Naive thymus-derived CD8-positive, alpha-beta T cell (primary cell): ENCODE results near the gene USO1. TPM values are rescaled to one million over a fixed set of nuclear protein-coding genes. Genes with fewer than 3 reads are reported as not detected.
"Not testable (repeated sequence)": the region's sequence is repeated elsewhere in the genome, so short reads cannot be mapped to it uniquely, and the experiment has no call there.

Experiments
- ATAC-seq, 2 donors: fragments of 150-1000 bp; cut with Tn5 transposase in 1 of 2; sonication (Bioruptor Pico), chemical (Tn5 transposase) in 1 of 2; 1 replicate in 1 of 2; 2 replicates in 1 of 2; pipeline ENCODE4 v1.10.0; 2021; ENCODE audit warnings: mild to moderate bottlenecking in 2 of 2, moderate library complexity in 2 of 2
- POLR2A ChIA-PET: fragments of 350-600 bp; sonication (Branson Sonifier 250); formaldehyde crosslinking; loops from one replicate; lab custom pipeline; 2021; ENCODE audit warnings: antibody characterized with exemption; lab: Charles Lee
- DNase-seq, 10 donors: peaks; one replicate each; pipeline versions ENCODE4 v3.0.0 to v3.0.0-alpha.2; 2020 to 2022
- H3K27ac Mint-ChIP-seq, 10 donors: one replicate each; pipeline ENCODE4 v1.8.0; 2020 to 2022; ENCODE audit warnings: mild to moderate bottlenecking in 10 of 10, mixed read lengths in 10 of 10, moderate library complexity in 4 of 10, inconsistent platforms in 1 of 10
- H3K27me3 Mint-ChIP-seq, 5 donors: one replicate each; pipeline ENCODE4 v1.8.0; 2021 to 2022; ENCODE audit warnings: mixed read lengths in 5 of 5
- H3K36me3 Mint-ChIP-seq, 3 donors: one replicate each; pipeline ENCODE4 v1.8.0; 2020 to 2022; ENCODE audit warnings: mixed read lengths in 3 of 3, mild to moderate bottlenecking in 2 of 3, inconsistent platforms in 1 of 3
- H3K4me1 Mint-ChIP-seq, 4 donors: one replicate each; pipeline ENCODE4 v1.8.0; 2021 to 2022; ENCODE audit warnings: mixed read lengths in 4 of 4
- H3K4me3 Mint-ChIP-seq, 10 donors: one replicate each; pipeline ENCODE4 v1.8.0; 2020 to 2022; ENCODE audit warnings: mild to moderate bottlenecking in 10 of 10, mixed read lengths in 10 of 10, moderate library complexity in 6 of 10, inconsistent platforms in 1 of 10
- H3K9me3 Mint-ChIP-seq, 9 donors: one replicate each; pipeline ENCODE4 v1.8.0; 2020 to 2022; ENCODE audit warnings: mixed read lengths in 9 of 9, mild to moderate bottlenecking in 3 of 9, inconsistent platforms in 1 of 9, moderate library complexity in 1 of 9
- polyA plus RNA-seq, 3 donors: library from polyadenylated mRNA; unstranded; fragments of 300-500 nt; fragmentation: Illumina TruSeq; gene quantifications; one replicate each; pipeline ENCODE4 v1.2.3, GENCODE V29; 2021
- total RNA-seq, 8 experiments: library from RNA in 2 of 8; stranded (reverse) in 2 of 8; gene quantifications; one replicate each; pipeline ENCODE4 v1.2.3 and lab custom pipeline; 2021 to 2026

USO1 gene
- total and polyA plus RNA-seq, 5 experiments from 2014 or later: 22.0 to 36.6 (median 26.5) TPM

DNA sequence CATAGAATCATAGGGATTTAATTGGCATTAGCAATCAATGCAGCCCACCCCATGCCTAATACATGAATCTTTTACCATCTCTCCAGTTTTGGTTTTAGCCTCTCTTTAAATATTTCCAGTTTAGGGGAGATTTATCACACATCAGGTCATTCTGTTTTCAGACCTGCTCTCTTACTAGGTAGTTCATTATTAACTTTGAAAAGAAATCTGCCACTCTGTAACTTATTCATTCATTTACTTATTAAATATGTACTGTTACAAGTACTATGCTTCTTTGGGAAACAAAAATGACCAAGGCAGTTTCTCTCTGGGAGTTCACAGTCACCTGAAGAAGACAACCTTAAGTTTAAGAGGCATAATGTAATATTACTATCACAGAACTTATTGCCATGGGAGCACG lies 62.1 kb downstream of the USO1 start:
- Mint-ChIP-seq H3K27ac (no peak overlapping the region), H3K36me3 (peaks cover 0 to 80% (median 14%) of the 10 kb centered on the region in 3 donors), H3K9me3 (no peaks in the 10 kb centered on the region), H3K27me3 (no peaks in the 10 kb centered on the region), H3K4me3 (no peak overlapping the region), H3K4me1 (peaks cover 0 to 1% (median 0%) of the 10 kb centered on the region in 4 donors)
- DNase-seq (no peak), ATAC-seq (no peak)
- POLR2A ChIA-PET: no interaction called here

DNA sequence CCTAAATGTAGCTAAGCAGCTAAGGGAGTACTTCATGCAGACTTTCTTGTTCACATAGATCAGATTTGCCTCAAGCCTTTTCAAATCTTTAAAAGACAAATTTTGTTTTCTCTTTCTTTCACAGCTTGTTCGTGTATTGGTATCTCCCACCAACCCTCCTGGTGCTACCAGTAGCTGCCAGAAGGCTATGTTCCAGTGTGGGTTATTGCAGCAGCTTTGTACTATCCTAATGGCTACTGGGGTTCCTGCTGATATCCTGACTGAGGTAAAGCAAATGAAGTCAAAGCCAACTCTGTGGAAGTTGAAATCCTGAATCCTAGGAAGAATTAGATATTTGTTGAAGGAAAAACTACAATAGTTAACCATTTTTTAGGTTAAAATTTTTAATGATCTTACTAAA lies 62.6 kb downstream of the USO1 start:
- H3K27ac Mint-ChIP-seq: peak overlapping the region in 1 of 10 donors; percentile 75
- H3K27me3 Mint-ChIP-seq: no peaks in the 10 kb centered on the region
- H3K36me3 Mint-ChIP-seq: peaks cover 0 to 79% (median 14%) of the 10 kb centered on the region in 3 donors
- H3K4me3 Mint-ChIP-seq: no peak overlapping the region
- POLR2A ChIA-PET: no interaction called here
- no peaks in the 10 kb centered on the region for H3K9me3 Mint-ChIP-seq
- no peak for DNase-seq
- peaks cover 0 to 1% (median 0%) of the 10 kb centered on the region in 4 donors for H3K4me1 Mint-ChIP-seq
- no peak for ATAC-seq

DNA sequence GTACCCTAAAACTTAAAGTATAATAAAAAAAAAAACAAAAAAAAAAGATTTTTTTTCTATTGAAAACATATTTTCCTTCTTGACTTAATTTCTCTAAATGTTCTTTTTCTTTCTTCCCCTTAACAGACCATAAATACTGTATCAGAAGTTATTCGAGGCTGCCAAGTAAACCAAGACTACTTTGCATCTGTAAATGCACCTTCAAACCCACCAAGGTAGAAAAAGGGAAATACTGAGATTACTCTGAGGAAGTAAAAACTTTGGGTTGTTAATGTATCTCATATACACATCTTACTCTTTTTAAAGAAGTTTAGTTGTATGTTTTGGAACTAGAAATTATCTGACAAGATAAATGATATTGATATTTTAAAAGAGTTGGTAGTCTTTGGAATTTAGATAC lies 65.6 kb downstream of the USO1 start:
- H3K9me3 Mint-ChIP-seq: no peaks in the 10 kb centered on the region
- H3K4me1 Mint-ChIP-seq: peaks cover 0 to 1% (median 0%) of the 10 kb centered on the region in 4 donors
- no peak for ATAC-seq
- H3K27me3 Mint-ChIP-seq: no peaks in the 10 kb centered on the region
- no peak overlapping the region for H3K27ac Mint-ChIP-seq
- H3K36me3 Mint-ChIP-seq: peaks cover 0 to 76% (median 18%) of the 10 kb centered on the region in 3 donors
- no peak for DNase-seq
- H3K4me3 Mint-ChIP-seq: no peak overlapping the region
- POLR2A ChIA-PET: no interaction called here

DNA sequence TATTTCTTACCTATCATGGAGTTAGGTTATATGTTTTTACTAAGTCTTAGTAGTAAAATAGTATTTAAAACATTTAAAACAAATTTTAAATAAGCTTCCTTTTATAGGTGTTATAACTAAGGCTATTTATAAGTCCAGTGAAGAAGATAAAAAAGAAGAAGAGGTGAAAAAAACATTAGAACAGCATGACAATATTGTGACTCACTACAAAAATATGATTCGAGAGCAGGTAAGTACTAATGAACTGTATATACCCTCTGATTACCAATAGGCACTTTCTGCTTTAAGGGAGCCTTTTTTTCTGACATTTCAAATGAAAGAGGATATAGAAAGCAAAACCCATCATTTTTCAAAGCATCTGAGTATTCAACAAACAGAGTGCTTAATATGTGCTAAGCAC lies 76.6 kb downstream of the USO1 start:
- Mint-ChIP-seq H3K27me3 (no peaks in the 10 kb centered on the region), H3K4me1 (no peaks in the 10 kb centered on the region), H3K9me3 (no peaks in the 10 kb centered on the region), H3K4me3 (no peak overlapping the region), H3K36me3 (peaks cover 0 to 77% (median 23%) of the 10 kb centered on the region in 3 donors), H3K27ac (no peak overlapping the region)
- ATAC-seq (no peak), DNase-seq (no peak)
- POLR2A ChIA-PET: interaction anchor here (1.0 kb wide), 1 partner anchor 95 kb away, joined by 3 read pairs; no protein-coding TSS in a partner anchor

DNA sequence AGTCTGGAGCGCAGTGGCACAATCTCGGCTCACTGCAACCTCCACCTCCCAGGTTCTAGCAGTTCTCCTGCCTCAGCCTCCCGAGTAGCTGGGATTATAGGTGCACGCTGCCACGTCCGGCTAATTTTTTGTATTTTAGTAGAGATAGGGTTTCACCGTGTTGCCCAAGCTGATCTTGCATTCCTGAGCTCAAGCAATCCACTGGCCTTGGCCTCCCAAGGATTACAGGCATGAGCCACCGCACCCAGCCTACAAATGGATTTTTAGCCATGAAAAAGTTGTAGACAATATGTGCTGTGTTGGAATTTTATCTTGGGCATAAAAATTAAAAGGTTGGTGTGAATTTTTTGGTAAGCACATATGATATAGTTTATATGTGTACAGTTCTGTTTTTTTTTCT lies 81.7 kb downstream of the USO1 start:
- H3K36me3 Mint-ChIP-seq: peaks cover 0 to 82% (median 24%) of the 10 kb centered on the region in 3 donors
- H3K4me3 Mint-ChIP-seq, POLR2A ChIA-PET, H3K27me3 Mint-ChIP-seq, DNase-seq, H3K4me1 Mint-ChIP-seq, H3K27ac Mint-ChIP-seq, H3K9me3 Mint-ChIP-seq, ATAC-seq: not testable (repeated sequence)

DNA sequence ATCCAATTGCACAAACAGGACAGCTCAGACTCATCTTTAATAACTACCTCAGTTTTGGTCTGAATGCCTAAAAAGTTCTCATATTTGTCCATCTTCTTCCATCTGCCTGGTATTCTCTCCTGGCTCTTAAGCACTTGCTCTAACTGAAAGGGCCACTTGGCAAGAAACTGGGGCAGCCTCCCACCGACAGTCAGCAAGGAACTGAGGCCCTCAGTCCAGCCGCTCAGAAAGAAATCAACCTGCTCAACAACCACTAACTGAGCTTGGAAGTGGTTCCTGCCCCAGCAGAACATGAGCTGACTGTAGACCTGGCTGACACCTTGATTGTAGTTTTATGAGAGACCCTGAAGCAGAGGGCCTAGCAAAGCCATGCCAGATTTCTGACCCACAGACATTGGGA lies 93.5 kb downstream of the USO1 start:
- no peaks in the 10 kb centered on the region for H3K9me3 Mint-ChIP-seq
- H3K27ac Mint-ChIP-seq: peak overlapping the region in 1 of 10 donors; percentile 24
- H3K36me3 Mint-ChIP-seq: peaks cover 0 to 28% (median 18%) of the 10 kb centered on the region in 3 donors
- H3K4me1 Mint-ChIP-seq: peaks cover 0 to 5% (median 0%) of the 10 kb centered on the region in 4 donors
- POLR2A ChIA-PET: no interaction called here
- ATAC-seq (no peak), DNase-seq (no peak)
- no peak overlapping the region for H3K4me3 Mint-ChIP-seq
- no peaks in the 10 kb centered on the region for H3K27me3 Mint-ChIP-seq

DNA sequence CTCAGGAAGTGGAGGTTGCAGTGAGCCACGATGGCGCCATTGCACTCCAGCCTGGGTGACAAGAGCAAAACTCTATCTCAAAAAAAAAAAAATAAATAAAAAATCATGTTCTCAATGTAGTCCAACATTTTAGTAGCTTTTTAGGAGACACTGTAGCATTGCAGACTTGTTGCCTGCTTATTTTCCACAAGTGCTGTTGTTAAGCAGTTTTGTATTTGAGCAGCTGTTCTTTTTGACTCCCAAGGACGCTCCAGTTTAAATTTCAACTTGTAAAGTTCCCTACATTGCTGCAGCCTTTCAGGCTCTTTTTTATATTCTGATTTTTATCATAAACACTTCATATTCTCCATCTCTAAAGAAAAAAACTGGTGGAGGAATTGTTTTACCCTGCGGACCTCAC lies 94.7 kb downstream of the USO1 start:
- no peak overlapping the region for H3K27ac Mint-ChIP-seq
- peaks cover 0 to 19% (median 14%) of the 10 kb centered on the region in 3 donors for H3K36me3 Mint-ChIP-seq
- H3K4me1 Mint-ChIP-seq: peaks cover 0 to 5% (median 0%) of the 10 kb centered on the region in 4 donors
- DNase-seq (no peak), ATAC-seq (no peak)
- H3K9me3 Mint-ChIP-seq: no peaks in the 10 kb centered on the region
- no peak overlapping the region for H3K4me3 Mint-ChIP-seq
- POLR2A ChIA-PET: no interaction called here
- H3K27me3 Mint-ChIP-seq: no peaks in the 10 kb centered on the region

DNA sequence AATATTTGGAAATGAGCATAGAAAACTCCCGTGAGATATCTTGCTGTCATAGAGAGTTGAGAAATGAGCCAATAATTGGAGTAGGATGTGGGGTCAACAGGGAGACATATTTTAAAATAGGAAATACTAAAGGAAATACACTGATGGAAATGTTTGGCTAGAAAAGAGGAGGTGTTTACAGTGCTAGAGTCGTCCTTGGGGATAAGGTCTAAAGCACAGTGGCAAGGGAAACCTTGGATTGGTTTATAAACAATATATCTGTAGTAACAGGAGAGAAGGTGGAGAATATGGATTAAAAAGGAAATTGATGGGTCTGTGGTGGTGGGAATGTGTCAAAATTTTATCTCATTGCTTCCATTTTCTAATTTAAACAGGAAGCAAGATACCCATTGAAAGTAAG lies 95.8 kb downstream of the USO1 start:
- no peaks in the 10 kb centered on the region for H3K9me3 Mint-ChIP-seq
- POLR2A ChIA-PET: no interaction called here
- H3K27me3 Mint-ChIP-seq: no peaks in the 10 kb centered on the region
- no peak for ATAC-seq
- H3K27ac Mint-ChIP-seq: no peak overlapping the region
- peaks cover 0 to 5% (median 0%) of the 10 kb centered on the region in 4 donors for H3K4me1 Mint-ChIP-seq
- H3K36me3 Mint-ChIP-seq: peaks cover 0 to 8% (median 3%) of the 10 kb centered on the region in 3 donors
- no peak overlapping the region for H3K4me3 Mint-ChIP-seq
- DNase-seq: no peak

DNA sequence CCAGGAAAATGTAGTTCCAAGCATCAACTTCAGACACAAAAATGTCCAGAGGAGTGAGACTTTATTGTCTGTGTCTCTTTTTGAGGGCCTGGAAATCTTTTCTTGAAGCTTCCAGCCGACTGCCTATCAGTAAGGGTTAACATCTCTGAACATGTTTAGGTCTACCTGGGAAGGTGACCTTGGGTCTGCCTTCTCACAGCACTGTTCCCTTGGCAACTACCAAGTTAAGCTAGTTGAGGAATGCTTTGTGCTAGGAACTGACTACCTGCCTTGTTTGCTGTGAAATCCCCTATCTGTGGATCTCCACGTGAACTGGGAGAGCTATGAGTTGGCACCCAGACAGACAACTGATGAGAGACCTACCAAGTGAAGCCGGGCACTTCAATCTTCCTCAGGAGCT lies 96.3 kb downstream of the USO1 start:
- Mint-ChIP-seq H3K36me3 (peaks cover 0 to 4% (median 0%) of the 10 kb centered on the region in 3 donors), H3K27me3 (no peaks in the 10 kb centered on the region), H3K4me1 (peaks cover 0 to 5% (median 0%) of the 10 kb centered on the region in 4 donors), H3K27ac (no peak overlapping the region), H3K4me3 (no peak overlapping the region), H3K9me3 (no peaks in the 10 kb centered on the region)
- POLR2A ChIA-PET: no interaction called here
- ATAC-seq (no peak), DNase-seq (no peak)

DNA sequence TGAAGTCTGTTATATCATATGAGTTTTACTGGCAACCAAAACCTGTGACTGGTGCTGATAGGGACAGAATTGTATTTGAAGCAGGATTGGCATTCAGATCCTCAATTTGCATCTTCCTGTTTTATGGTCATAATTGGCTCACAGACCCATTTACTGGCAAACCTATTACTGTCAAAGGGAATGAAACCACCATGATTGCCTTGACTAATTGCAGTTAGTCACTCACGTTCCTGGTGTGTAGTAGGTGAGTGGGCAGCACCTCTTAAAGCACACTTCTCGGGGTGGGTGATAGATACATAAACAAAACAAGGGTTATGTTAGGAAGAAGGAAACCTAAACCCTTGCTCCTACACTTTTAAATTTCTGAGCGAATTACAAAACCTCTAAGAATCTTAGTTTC lies 96.8 kb downstream of the USO1 start:
- Mint-ChIP-seq H3K9me3 (no peaks in the 10 kb centered on the region), H3K4me1 (peaks cover 0 to 5% (median 0%) of the 10 kb centered on the region in 4 donors), H3K36me3 (peaks cover 0 to 2% (median 0%) of the 10 kb centered on the region in 3 donors), H3K27me3 (no peaks in the 10 kb centered on the region), H3K4me3 (no peak overlapping the region), H3K27ac (no peak overlapping the region)
- DNase-seq: no peak
- ATAC-seq: no peak
- POLR2A ChIA-PET: no interaction called here

DNA sequence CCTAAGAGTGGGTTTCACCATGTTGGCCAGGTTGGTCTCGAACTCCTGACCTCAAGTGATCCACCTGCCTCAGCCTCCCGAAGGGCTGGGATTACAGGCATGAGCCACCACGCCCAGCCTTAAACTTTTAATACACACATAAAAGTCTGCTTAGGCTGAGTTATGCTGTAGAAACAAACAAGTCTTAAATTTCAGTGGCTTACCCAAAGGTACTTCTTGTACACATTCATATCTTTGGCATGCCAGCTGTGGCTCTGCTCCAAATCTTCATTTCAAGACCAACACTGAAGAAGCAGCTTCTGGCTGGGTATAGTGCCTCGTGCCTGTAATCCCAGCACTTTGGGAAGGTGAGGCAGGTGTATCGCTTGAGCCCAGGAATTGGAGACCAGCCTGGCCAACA lies 97.6 kb downstream of the USO1 start:
- H3K36me3 Mint-ChIP-seq: no peaks in the 10 kb centered on the region
- ATAC-seq: no peak
- H3K27me3 Mint-ChIP-seq: no peaks in the 10 kb centered on the region
- H3K9me3 Mint-ChIP-seq: no peaks in the 10 kb centered on the region
- H3K27ac Mint-ChIP-seq: no peak overlapping the region
- POLR2A ChIA-PET: no interaction called here
- DNase-seq: no peak
- peaks cover 0 to 5% (median 0%) of the 10 kb centered on the region in 4 donors for H3K4me1 Mint-ChIP-seq
- H3K4me3 Mint-ChIP-seq: no peak overlapping the region

DNA sequence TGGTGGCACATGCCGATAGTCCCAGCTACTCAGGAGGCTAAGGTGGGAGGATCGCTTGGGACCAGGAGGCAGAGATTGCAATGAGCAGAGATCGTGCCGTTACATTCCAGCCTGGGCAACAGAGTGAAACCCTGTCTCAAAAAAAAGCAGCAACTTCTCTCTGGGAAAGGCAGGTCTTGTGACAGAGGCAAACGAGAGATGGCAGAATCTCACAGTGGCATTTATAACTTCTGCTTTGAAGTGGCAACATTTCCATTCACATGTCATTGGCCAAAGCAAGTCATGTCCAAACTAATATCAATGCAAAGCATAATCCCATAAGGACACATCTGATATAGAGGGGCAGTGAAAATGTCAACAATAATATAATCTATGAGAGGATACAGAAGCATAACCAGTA lies 98.0 kb downstream of the USO1 start:
- POLR2A ChIA-PET: no interaction called here

DNA sequence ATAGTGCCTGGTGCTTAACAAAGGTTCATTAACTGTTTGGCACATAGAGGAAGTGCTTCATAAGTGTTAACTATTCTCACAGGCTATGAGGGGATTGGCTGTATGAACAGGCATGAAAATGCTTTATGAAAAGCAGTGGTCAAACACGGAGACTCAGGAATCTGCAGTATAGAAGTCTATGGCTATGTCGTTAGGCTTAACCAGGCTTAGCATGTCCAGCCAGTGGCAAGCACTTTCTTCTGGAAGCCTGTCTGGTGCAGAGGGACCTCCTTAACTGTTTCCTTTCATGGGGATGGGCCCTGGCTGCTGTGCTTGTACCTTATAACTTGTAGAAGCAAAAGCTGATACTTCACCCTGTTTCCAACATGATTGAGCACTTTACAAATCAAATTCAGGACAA lies 99.4 kb downstream of the USO1 start:
- POLR2A ChIA-PET: no interaction called here

More for the DNA sequence above, 98.0 kb downstream of the USO1 start:
- no peak overlapping the region for H3K4me3 Mint-ChIP-seq
- no peaks in the 10 kb centered on the region for H3K9me3 Mint-ChIP-seq
- peaks cover 0 to 5% (median 0%) of the 10 kb centered on the region in 4 donors for H3K4me1 Mint-ChIP-seq
- no peaks in the 10 kb centered on the region for H3K36me3 Mint-ChIP-seq
- no peak for ATAC-seq
- DNase-seq: no peak
- H3K27ac Mint-ChIP-seq: no peak overlapping the region
- H3K27me3 Mint-ChIP-seq: no peaks in the 10 kb centered on the region

DNA sequence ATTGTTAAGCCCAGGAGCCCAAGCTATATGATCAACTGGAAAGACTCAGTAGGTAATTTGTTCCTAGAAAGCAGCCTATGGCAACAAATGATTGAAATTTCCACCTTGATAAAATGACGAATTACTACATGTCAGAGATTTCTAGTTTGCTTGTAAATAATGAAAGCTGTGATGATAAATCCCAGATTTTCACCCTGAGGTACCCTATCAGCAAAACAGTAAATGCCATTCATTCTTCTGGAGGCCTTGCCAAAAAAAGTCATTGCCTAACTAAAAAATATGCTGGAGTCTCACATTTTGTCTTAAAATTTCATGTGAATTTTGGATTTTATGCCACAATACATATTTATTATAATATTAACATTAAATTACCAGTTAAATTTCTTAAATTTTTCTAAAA lies 106.5 kb downstream of the USO1 start:
- DNase-seq (no peak), ATAC-seq (no peak)
- peaks cover 0 to 2% (median 0%) of the 10 kb centered on the region in 4 donors for H3K4me1 Mint-ChIP-seq
- H3K27ac Mint-ChIP-seq: no peak overlapping the region
- H3K36me3 Mint-ChIP-seq: no peaks in the 10 kb centered on the region
- POLR2A ChIA-PET: no interaction called here
- no peak overlapping the region for H3K4me3 Mint-ChIP-seq
- H3K27me3 Mint-ChIP-seq: peaks cover 0 to 4% (median 0%) of the 10 kb centered on the region in 5 donors
- peaks cover 0 to 10% (median 0%) of the 10 kb centered on the region in 9 donors for H3K9me3 Mint-ChIP-seq

More for the DNA sequence above, 99.4 kb downstream of the USO1 start:
- DNase-seq (no peak), ATAC-seq (no peak)
- Mint-ChIP-seq H3K27me3 (no peaks in the 10 kb centered on the region), H3K4me3 (no peak overlapping the region), H3K27ac (no peak overlapping the region), H3K36me3 (no peaks in the 10 kb centered on the region), H3K9me3 (no peaks in the 10 kb centered on the region), H3K4me1 (no peaks in the 10 kb centered on the region)
